ENCODE data around the gene SORL1.
"Not testable (repeated sequence)": the region's sequence is repeated elsewhere in the genome, so short reads cannot be mapped to it uniquely, and the experiment has no call there.

Gene SORL1

GRCh38 chr11:121451986-121452608, at the start of gene SORL1:
Gene SORL1, plus strand, starts transcription at chr11:121452314. Its CDS starts 18 bp downstream, at chr11:121452332.
- Histone ChIP-seq H3K4me3 (ENCODE audit: low read depth, low read length) (peak within 1 kb of the TSS; percentile 76), H3K9me3 (ENCODE audit: control insufficient read depth, insufficient read depth, low read depth, low read length) (peaks cover 4% of the 10 kb centered on the region; the same call in 1 of the 2 replicates), H3K36me3 (ENCODE audit: control insufficient read depth, insufficient read depth, low read length) (no peaks in the 10 kb centered on the region), H3K4me1 (ENCODE audit: control insufficient read depth, insufficient read depth, low read length) (peaks cover 51% of the 10 kb centered on the region), H3K27ac (ENCODE audit: low read depth, low read length) (no peak within 1 kb of the TSS), H3K27me3 (ENCODE audit: control insufficient read depth, insufficient read depth, low read length) (peaks cover 11% of the 10 kb centered on the region), H3K9ac (ENCODE audit: low read length) (peak within 1 kb of the TSS; percentile 88)

- H3K4me1 ChIP-seq (ENCODE audit: control insufficient read depth, insufficient read depth, low read length) = peaks cover 20% of the 10 kb centered on the region
Observed at GRCh38 chr11:121405646-121406045, 46.5 kb upstream of the SORL1 start.

GRCh38 chr11:121406291-121406690, 45.8 kb upstream of the SORL1 start:
- Histone ChIP-seq H3K9ac (ENCODE audit: low read length) (peak overlapping the region; percentile 67), H3K9me3 (ENCODE audit: control insufficient read depth, insufficient read depth, low read depth, low read length) (peaks cover 11% of the 10 kb centered on the region), H3K36me3 (ENCODE audit: control insufficient read depth, insufficient read depth, low read length) (no peaks in the 10 kb centered on the region), H3K27me3 (ENCODE audit: control insufficient read depth, insufficient read depth, low read length) (no peaks in the 10 kb centered on the region), H3K27ac (ENCODE audit: low read depth, low read length) (peak overlapping the region; percentile 97), H3K4me3 (ENCODE audit: low read depth, low read length) (peak overlapping the region; percentile 7; the same call in 1 of the 2 replicates), H3K4me1 (ENCODE audit: control insufficient read depth, insufficient read depth, low read length) (peaks cover 20% of the 10 kb centered on the region)

More at GRCh38 chr11:121405646-121406045, 46.5 kb upstream of the SORL1 start:
- Histone ChIP-seq H3K9ac (ENCODE audit: low read length) (no peak overlapping the region), H3K9me3 (ENCODE audit: control insufficient read depth, insufficient read depth, low read depth, low read length) (peaks cover 14% of the 10 kb centered on the region), H3K27ac (ENCODE audit: low read depth, low read length) (peak overlapping the region; percentile 97), H3K36me3 (ENCODE audit: control insufficient read depth, insufficient read depth, low read length) (no peaks in the 10 kb centered on the region), H3K27me3 (ENCODE audit: control insufficient read depth, insufficient read depth, low read length) (no peaks in the 10 kb centered on the region), H3K4me3 (ENCODE audit: low read depth, low read length) (no peak overlapping the region)

GRCh38 chr11:121408830-121409229, 43.3 kb upstream of the SORL1 start:
- Histone ChIP-seq H3K27ac (ENCODE audit: low read depth, low read length) (no peak overlapping the region), H3K4me3 (ENCODE audit: low read depth, low read length) (no peak overlapping the region), H3K36me3 (ENCODE audit: control insufficient read depth, insufficient read depth, low read length) (no peaks in the 10 kb centered on the region), H3K9me3 (ENCODE audit: control insufficient read depth, insufficient read depth, low read depth, low read length) (no peaks in the 10 kb centered on the region), H3K4me1 (ENCODE audit: control insufficient read depth, insufficient read depth, low read length) (peaks cover 20% of the 10 kb centered on the region), H3K27me3 (ENCODE audit: control insufficient read depth, insufficient read depth, low read length) (no peaks in the 10 kb centered on the region), H3K9ac (ENCODE audit: low read length) (no peak overlapping the region)

- not testable (repeated sequence) for H3K27ac ChIP-seq (ENCODE audit: low read depth, low read length); H3K27me3 ChIP-seq (ENCODE audit: control insufficient read depth, insufficient read depth, low read length); H3K9me3 ChIP-seq (ENCODE audit: control insufficient read depth, insufficient read depth, low read depth, low read length); H3K36me3 ChIP-seq (ENCODE audit: control insufficient read depth, insufficient read depth, low read length); H3K9ac ChIP-seq (ENCODE audit: low read length); H3K4me3 ChIP-seq (ENCODE audit: low read depth, low read length)
- H3K4me1 ChIP-seq (ENCODE audit: control insufficient read depth, insufficient read depth, low read length) = peaks cover 20% of the 10 kb centered on the region
Observed at GRCh38 chr11:121410041-121410440, 42.1 kb upstream of the SORL1 start.

- H3K4me3 ChIP-seq (ENCODE audit: low read depth, low read length); H3K9ac ChIP-seq (ENCODE audit: low read length); H3K36me3 ChIP-seq (ENCODE audit: control insufficient read depth, insufficient read depth, low read length); H3K9me3 ChIP-seq (ENCODE audit: control insufficient read depth, insufficient read depth, low read depth, low read length); H3K27ac ChIP-seq (ENCODE audit: low read depth, low read length); H3K27me3 ChIP-seq (ENCODE audit: control insufficient read depth, insufficient read depth, low read length): not testable (repeated sequence)
- peaks cover 11% of the 10 kb centered on the region for H3K4me1 ChIP-seq (ENCODE audit: control insufficient read depth, insufficient read depth, low read length)
Observed at GRCh38 chr11:121411330-121411729, 40.8 kb upstream of the SORL1 start.

- Histone ChIP-seq H3K36me3 (ENCODE audit: control insufficient read depth, insufficient read depth, low read length) (no peaks in the 10 kb centered on the region), H3K9ac (ENCODE audit: low read length) (no peak overlapping the region), H3K27ac (ENCODE audit: low read depth, low read length) (no peak overlapping the region), H3K4me3 (ENCODE audit: low read depth, low read length) (no peak overlapping the region), H3K27me3 (ENCODE audit: control insufficient read depth, insufficient read depth, low read length) (no peaks in the 10 kb centered on the region), H3K4me1 (ENCODE audit: control insufficient read depth, insufficient read depth, low read length) (peaks cover 5% of the 10 kb centered on the region; the same call in 1 of the 2 replicates), H3K9me3 (ENCODE audit: control insufficient read depth, insufficient read depth, low read depth, low read length) (no peaks in the 10 kb centered on the region)
Observed at GRCh38 chr11:121412000-121412587, 40.0 kb upstream of the SORL1 start.

GRCh38 chr11:121412711-121413415, 39.3 kb upstream of the SORL1 start:
- Histone ChIP-seq H3K27ac (ENCODE audit: low read depth, low read length) (no peak overlapping the region), H3K27me3 (ENCODE audit: control insufficient read depth, insufficient read depth, low read length) (no peaks in the 10 kb centered on the region), H3K4me3 (ENCODE audit: low read depth, low read length) (no peak overlapping the region), H3K36me3 (ENCODE audit: control insufficient read depth, insufficient read depth, low read length) (no peaks in the 10 kb centered on the region), H3K9me3 (ENCODE audit: control insufficient read depth, insufficient read depth, low read depth, low read length) (no peaks in the 10 kb centered on the region), H3K4me1 (ENCODE audit: control insufficient read depth, insufficient read depth, low read length) (no peaks in the 10 kb centered on the region; the same call in 1 of the 2 replicates), H3K9ac (ENCODE audit: low read length) (no peak overlapping the region)

GRCh38 chr11:121414141-121414913, 37.8 kb upstream of the SORL1 start:
- Histone ChIP-seq H3K4me3 (ENCODE audit: low read depth, low read length) (no peak overlapping the region), H3K27me3 (ENCODE audit: control insufficient read depth, insufficient read depth, low read length) (no peaks in the 10 kb centered on the region), H3K36me3 (ENCODE audit: control insufficient read depth, insufficient read depth, low read length) (no peaks in the 10 kb centered on the region), H3K9ac (ENCODE audit: low read length) (no peak overlapping the region), H3K9me3 (ENCODE audit: control insufficient read depth, insufficient read depth, low read depth, low read length) (no peaks in the 10 kb centered on the region), H3K4me1 (ENCODE audit: control insufficient read depth, insufficient read depth, low read length) (no peaks in the 10 kb centered on the region; the same call in 1 of the 2 replicates), H3K27ac (ENCODE audit: low read depth, low read length) (no peak overlapping the region)

GRCh38 chr11:121415856-121416255, 36.3 kb upstream of the SORL1 start:
- Histone ChIP-seq H3K9me3 (ENCODE audit: control insufficient read depth, insufficient read depth, low read depth, low read length) (no peaks in the 10 kb centered on the region), H3K27ac (ENCODE audit: low read depth, low read length) (no peak overlapping the region), H3K4me1 (ENCODE audit: control insufficient read depth, insufficient read depth, low read length) (no peaks in the 10 kb centered on the region; the same call in 1 of the 2 replicates), H3K27me3 (ENCODE audit: control insufficient read depth, insufficient read depth, low read length) (no peaks in the 10 kb centered on the region), H3K9ac (ENCODE audit: low read length) (no peak overlapping the region), H3K36me3 (ENCODE audit: control insufficient read depth, insufficient read depth, low read length) (no peaks in the 10 kb centered on the region), H3K4me3 (ENCODE audit: low read depth, low read length) (no peak overlapping the region)

Data from HUES6 (cell line).